GM19023 (cell line): Measurements from ENCODE around the gene GSK3A.

Experiments used
- ATAC-seq: cut with Tn5 transposase; IDR thresholded peaks from one replicate; pipeline ENCODE4 v1.9.1; 2021; ENCODE audit warnings: mild to moderate bottlenecking, moderate library complexity; ENCODE audit not compliant: unreplicated experiment

The GSK3A gene

DNA sequence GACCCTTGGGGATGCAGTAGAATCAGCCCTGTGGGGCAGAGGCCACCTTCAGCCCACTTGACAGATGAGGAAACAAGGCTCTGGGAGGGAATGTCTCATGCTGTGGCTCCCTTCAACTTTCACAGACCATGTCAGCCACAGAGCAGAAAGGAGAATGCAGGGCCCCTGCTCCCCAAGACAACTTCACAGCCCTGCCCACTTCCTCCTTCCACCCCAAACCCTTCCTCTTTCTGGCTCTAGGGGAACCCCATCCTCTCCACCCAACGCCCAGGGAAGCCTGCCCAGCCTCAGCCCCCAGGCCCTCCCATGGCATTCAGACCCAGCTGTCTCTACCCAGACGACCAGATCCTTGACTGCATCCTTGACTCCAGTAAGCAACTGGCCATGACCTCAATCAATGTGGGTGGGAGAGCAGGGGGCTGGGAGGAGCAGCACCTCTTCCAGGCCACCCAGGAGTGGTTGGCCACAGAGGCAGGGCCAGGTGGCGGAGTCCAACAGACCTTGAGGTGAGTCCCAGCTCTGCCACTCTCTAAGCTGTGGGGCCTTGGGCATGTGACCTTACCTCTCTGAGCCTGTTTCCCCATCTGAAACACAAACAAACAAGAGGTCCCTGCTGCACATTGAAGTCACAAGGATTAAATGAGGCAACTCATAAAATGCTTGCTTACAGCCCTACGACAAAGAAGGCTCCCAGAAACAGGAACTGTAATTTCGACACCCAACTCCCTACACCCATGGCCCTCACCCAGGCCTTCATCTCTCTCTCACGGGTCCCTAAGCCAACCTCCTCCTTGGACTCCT lies 40.7 kb downstream of the GSK3A start:
- ATAC-seq = no peak

DNA sequence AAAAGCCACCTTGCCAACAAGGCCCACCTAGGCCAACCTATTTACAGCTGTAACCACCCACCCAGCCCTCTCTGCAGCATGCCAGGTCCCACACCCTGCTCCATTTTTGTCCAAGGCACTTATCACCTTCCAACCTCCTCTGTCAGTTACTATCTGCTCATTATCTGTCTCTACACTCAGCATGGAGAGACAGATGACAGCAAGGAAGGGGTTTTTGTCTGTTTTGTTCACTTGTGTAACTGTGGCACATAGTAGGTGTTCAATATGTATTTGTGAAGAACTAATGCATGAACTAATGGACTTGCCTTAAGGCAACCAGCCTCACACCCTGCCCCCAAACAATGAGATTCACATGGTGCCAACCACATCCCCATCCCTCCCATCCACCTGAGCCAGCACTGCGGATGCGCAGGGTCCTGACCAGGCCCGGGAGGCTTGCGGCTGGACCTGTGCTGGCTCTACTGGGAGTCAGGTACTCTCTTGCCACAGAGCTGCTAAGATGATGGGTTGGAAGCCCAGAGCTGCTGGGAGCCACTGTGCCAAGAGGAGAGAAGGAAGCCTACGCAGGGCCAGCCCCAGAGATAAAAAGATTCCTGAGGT lies 42.2 kb downstream of the GSK3A start:
- no peak for ATAC-seq

GRCh38 chr19:42199440-42200115 lies 42.8 kb downstream of the GSK3A start:
- ATAC-seq = peak; percentile 46

DNA sequence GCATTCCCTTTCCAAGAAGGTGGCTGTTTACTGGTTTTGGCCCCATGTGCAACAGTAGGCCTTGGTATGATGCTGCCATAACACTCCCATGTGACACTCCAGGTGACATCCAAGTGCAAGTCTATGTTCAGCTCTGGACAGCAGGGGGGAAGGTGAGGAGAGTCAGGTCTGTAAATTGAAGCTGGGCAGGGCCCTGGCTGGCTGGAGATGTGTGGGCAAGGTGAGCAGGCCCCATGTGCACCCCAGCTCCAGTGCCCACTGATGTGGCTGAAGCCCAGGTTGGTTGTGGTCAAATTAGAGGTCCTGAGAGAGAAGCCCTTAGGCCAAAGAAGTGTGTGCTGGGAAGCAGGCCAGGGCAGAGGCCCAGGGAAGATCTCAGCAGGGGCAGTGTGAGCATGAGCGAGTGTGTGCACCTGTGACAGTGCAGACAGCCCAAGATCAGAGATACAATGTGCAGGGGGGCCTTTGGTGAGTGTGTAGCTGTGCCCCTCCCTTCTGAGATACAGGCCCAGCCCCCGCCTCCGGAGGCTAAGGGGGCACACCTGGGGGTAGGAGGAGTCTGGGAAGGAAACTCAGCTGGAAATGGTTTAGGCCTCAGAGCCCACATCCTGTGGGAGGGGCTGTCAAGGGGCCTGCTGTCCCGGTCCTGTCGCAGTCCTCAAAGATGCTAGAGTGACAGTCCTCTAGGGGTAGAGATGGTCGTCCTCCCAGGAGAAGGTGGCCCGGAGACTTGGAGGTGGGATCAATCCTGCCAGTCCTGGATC lies 43.5 kb downstream of the GSK3A start:
- ATAC-seq = peak; percentile 42

DNA sequence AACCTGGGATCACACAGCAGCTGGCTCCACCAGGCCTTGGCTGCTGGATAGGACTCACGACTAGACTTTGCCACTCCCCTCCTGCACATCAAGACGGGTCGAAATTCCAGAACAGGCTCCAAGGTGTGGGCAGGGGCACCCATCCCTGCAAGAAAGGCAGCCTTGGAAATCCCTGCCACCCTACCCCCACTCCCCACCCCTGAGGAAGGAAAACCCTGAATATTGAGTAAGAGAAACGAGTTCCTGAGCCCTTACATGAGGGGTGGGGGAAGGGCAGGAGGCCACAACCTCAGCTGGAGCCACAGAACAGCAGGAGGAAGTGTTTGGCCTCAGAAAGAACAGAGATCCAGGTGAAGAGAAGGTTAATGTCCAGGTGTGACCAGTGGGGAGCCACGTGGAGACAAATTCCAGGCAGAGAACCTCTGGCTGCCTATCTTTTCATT lies 45.0 kb downstream of the GSK3A start:
- ATAC-seq = no peak

GRCh38 chr19:42196011-42197001 lies 46.1 kb downstream of the GSK3A start:
- no peak for ATAC-seq

- no peak for ATAC-seq
Measured at GRCh38 chr19:42193706-42194105, 48.7 kb downstream of the GSK3A start.

DNA sequence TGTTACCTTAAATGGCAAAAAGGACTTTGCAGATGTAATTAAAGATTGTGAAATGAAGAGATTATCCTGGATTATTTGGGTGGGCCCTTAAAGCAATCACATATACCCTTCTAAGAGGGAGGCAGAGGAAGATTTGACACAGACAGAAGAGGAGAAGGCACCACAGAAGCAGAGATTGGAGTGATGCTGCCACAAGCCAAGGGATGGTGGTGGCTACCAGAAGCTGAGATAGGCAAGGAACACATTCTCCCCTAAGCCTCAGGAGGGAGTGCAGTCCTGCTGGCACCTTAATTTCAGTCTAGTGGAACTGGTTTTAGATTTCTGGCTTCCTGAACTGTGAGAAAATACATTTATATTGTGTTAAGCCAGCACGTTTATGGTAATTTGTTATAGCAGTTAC lies 49.1 kb downstream of the GSK3A start:
- no peak for ATAC-seq

DNA sequence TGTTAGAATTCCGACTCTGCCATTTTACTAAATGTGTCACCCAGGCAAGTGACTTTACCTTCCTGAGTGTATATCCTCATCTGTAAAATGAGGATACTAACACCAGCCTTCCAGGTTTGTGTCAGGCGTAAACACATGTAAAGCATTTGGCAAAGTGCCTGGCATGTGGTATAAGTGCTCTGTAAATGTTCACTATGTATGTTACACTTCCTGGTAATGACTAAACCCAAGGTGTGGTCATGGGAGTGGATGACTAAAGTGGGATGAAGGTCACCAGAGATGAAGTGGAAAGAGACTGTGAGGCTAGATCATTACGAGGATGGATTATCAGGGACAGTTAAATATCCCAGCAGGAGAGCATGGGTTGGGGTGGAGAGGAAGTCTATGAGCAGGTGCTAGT lies 50.5 kb downstream of the GSK3A start:
- no peak for ATAC-seq

GRCh38 chr19:42191330-42191729 lies 51.1 kb downstream of the GSK3A start:
- no peak for ATAC-seq

GRCh38 chr19:42189133-42189532 lies 53.3 kb downstream of the GSK3A start:
- no peak for ATAC-seq

DNA sequence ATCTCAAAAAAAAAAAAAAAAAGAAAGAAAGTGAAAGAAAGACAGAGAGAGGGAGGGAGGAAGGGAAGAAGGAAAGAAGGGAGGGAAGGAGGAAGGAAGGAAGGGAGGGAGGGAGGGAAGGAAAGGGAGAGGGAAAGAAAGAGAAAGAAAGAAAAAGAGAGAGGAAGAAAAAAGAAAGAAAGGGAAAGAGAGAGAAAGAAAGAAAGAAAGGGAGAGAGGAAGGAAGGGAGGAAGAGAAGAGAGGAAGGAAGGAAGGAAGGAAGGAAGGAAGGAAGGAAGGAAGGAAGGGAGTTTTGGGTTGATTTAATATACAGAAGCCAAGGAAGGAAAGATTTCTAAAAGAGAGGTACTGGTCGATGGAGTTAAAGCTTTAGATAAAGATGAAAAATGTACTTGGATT lies 53.7 kb downstream of the GSK3A start:
- no peak for ATAC-seq

DNA sequence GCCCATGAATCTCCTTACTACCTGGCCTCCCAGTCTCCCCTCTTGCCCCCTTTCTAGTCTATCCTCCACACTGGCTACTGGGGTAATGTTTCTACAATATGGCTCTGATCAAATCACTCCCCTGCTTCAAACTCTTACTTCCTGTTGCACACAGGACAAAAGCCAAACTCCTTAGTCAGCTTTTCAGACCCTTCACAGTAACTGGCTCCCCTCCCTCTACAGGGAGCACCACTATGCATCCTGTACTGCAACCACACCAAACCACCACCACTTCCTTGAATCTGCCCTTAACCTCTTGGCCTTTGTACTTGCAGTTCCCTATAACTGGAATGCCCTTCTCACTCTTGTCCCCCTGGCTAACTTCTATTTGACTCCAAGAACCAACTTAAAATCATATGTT lies 57.1 kb downstream of the GSK3A start:
- ATAC-seq = no peak

DNA sequence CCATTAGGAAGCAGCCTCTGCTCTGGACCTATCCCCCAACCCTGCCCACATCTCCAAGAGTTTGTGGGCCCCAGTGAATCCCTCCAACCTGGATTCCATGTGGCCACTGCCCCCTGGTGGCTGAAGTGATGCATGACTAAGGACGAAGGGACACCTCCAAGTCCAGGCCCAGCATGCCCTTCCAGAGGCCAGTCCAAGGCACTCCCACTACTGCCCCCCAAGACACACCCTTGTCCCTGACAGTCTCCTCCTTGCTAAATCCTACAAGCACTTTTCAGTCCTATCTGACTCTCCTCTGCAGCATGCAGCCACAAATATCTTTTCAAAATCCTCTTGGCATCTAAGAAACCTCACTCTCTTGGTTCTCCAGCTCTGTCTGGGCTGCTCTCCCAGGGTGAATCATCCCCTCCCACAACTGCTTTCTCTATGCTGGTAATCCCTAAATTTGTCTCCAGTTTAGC lies 58.0 kb downstream of the GSK3A start:
- no peak for ATAC-seq
